GM21529 (cell line): Measurements from ENCODE around the gene SLC2A2.

ENCODE experiments used
- ATAC-seq: cut with Tn5 transposase; IDR thresholded peaks from one replicate; pipeline ENCODE4 v1.9.1; 2021; ENCODE audit not compliant: unreplicated experiment

Gene SLC2A2

DNA sequence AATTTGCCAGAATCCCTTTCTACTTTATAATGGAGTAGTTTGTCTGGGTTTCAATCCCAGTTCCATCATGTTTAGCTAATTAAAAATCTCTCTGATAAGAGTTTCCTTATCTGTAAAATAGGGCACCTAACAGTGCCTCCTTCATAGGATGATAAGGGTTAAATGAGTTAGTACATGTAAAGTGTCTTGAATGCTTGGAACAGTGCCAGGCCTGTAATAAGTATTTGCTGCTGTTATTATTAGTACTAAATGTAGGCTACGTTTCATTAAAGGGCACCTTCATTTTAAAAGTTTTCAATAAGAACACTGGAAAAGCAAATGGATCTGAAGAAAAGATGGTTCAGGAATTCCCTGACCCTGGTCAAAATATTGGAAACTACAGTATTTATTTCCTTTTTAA is 11.8 kb upstream of the SLC2A2 start:
- no peak for ATAC-seq

DNA sequence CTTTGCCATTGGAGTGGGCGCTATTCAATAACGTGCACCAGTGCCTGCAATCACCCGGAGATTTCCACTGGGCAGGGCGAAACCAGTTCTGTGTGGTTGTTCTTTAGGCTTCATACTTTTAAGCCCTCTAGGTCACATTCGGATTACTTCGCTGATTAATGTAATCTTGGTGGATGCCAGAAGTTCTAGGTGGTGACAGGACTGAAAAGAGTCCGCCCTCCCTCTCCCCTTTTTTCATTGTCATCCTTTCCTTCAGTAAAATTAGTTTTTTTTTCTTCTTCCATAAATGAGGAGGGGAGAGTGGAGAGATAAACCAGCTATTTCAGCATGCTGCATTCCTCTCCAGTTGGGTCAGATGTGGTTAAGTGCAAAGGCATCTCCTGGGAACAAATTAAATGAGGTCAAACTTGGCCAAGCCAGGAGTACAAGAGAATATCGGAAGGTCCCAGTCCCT is 2.3 kb upstream of the SLC2A2 start:
- ATAC-seq, result no peak

- peak; percentile 55 for ATAC-seq
Observed at GRCh38 chr3:171028025-171028778, 1.7 kb upstream of the SLC2A2 start.

DNA sequence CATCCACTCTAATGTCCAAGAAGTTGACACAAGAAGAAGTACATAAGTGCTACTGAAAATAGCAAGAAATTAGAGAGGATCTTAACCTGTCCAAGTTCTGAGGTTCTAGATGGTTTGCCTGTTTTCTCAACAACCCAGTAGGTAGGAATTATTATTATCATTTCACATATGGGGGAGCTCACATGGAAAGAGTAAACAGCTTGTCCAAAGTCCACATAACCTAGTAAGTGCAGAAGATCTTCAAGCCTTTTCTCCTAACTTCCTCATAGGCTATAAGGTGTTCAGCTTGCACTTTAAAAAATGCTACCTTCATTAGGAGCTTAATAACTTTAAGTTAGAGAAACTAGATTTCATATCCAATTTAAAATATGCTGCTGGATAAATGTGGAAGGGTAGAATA is 3.0 kb downstream of the SLC2A2 start:
- no peak for ATAC-seq

DNA sequence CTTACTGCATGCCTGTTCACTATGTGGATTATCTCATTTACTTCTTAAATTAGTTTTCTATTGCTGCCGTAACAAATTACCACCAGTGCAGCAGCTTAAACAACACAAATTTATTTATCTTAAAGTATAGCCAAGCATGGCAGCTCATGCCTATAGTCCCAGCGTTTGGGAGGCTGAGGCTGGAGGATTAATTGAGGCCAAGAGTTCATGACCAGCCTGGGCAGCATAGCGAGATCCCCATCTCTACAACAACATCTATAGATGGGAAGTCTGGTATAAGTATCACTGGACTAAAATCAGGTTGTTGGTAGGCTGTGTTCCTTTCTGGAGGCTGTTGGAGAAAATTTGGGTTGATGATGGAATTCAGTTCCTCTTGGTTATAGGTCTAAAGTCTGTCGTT is 5.1 kb downstream of the SLC2A2 start:
- no peak for ATAC-seq

- ATAC-seq, result no peak
Observed at GRCh38 chr3:171018156-171018935, 8.2 kb downstream of the SLC2A2 start.

GRCh38 chr3:171013822-171014748 is 12.4 kb downstream of the SLC2A2 start:
- ATAC-seq, result no peak

DNA sequence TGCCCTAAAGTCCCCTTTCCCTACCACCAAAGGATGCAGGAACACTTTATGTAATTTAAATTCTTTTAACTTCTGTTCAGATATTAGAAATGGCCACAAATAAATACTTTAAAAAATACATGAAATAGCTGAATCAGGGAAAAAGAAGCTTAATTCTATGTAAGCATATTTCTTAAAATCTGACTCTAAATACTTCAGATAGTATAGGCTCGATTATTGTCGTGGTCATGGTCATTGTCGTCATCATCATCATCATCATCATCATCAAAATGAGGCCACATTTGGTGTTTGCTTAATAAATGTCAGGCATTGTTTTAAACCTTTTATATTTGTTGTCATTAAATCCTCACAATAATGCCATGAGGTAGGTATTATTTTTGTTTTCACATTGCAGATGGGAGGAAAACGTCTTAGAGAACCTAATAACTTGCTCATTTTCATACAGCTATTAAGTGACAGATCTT is 14.6 kb downstream of the SLC2A2 start:
- ATAC-seq, result no peak

DNA sequence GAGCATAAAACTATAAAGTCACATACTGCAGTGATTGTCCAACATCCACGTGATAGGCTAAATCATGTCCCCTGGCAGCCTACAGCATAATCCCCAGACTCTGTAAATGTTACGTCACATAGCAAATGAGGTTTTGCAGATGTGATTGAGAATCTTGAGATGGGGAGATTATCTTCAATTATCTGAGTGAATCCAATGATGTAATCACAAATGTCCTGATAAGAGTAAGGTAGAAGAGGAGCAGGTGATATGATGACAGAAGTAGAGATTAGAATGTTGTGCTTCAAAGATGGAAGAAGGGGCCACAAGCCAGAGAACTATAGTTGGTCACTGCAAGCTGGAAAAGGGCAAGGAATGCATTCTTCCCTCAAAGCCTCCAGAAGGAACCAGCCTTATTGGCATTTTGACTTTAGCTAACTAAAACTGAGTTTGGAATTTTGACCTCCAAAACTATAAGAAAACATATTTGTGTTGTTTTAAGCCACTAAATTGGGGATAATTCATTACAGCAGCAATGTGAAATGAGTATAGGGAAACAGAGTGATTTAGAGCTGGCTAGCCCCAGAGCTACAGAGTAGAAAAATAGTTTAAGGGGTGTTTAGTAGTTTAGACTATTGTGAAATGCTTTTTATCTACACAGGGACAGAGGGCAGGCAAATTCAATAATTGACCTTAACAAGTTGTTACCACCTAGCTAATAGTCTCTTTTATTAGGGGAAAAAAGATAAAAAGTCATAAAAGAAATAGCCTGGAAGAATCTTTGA is 15.2 kb downstream of the SLC2A2 start:
- ATAC-seq, result no peak

GRCh38 chr3:171007316-171007715 is 19.2 kb downstream of the SLC2A2 start:
- no peak for ATAC-seq

DNA sequence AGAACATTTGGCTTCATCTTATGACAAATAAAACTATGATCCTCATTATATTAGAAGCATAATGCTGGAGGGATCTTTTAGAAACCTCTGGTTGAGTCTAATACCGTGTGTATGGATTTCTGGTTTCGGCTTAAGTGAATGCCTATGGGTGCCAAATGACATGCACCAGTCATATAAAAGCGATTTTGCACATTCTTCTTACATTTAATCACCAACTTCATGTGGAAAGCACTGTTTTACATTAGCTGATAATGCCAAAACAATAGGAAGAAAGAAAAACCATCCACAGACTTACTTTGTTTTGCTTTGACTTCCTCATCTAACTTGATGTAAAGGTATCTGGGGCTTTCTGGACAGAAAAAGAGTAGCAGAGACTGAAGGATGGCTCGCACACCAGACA is 20.9 kb downstream of the SLC2A2 start:
- no peak for ATAC-seq

GRCh38 chr3:171001957-171002694 is 24.4 kb downstream of the SLC2A2 start:
- ATAC-seq, result no peak

DNA sequence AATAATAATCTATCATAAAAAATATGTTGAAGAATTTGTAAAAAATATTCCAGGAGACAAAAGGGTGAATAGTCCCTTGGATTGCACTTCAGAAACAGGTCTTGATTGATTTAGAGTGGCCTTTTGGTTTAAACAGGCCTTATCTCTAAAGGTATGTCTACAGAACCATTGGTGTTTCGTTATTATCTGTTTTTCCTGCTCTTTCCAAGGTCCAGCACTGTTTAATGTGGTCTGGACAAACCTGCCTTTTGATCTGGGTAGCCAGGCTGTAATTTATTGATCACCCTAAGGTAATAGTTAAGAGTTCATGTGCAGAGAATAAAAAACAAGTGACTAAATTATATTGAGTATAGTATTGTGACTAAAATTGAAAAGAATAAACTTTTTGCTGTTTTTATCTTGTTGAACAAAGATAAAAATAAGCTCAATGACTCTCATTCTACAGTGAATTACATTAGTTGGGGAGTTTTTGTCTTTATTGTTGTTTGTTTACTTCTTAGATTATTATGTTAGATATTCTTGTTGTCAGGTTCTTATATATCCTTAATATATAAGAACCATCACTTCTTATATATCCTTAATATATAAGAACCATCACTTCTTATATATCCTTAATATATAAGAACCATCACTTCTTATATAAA is 25.1 kb downstream of the SLC2A2 start:
- ATAC-seq, result no peak

- ATAC-seq, result no peak
Observed at GRCh38 chr3:171000281-171000680, 26.2 kb downstream of the SLC2A2 start.

GRCh38 chr3:170999737-171000242 is 26.7 kb downstream of the SLC2A2 start:
- ATAC-seq, result no peak

- no peak for ATAC-seq
Observed at GRCh38 chr3:170997961-170998913, 28.3 kb downstream of the SLC2A2 start.

GRCh38 chr3:170992854-170993253 is 33.7 kb downstream of the SLC2A2 start:
- no peak for ATAC-seq

DNA sequence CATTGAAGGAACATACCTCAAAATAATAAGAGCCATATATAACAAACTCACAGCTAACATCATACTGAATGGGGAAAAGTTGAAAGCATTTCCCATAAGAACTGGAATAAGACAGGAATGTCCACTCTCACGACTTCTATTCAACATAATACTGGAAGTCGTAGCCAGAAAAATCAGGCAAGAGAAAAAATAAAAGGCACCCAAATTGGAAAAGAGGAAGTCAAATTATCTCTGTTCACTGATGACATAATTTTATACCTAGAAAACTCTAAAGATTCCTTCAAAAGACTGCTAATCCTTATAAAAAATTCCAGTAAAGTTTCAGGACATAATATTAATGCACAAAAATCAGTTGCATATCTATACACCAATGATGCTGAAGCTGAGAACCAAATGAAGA is 34.9 kb downstream of the SLC2A2 start:
- no peak for ATAC-seq
